VCaP (cell line): Measurements from ENCODE around the gene ZNF480.
A peak's percentile ranks its signal among the peaks of the same experiment; 100 is the strongest.

Source experiments
- H3K27ac ChIP-seq: fragments of 450-650 bp; 2 replicates; pipeline ENCODE4 v1.5.1; 2017
- TF ChIP-seq, protein P1 (sequence below): fragments of 450-650 bp; conservative IDR thresholded peaks from 2 replicates; pipeline ENCODE4 v1.5.1; 2017; ENCODE audit warnings: mild to moderate bottlenecking, moderate library complexity

Gene ZNF480

DNA sequence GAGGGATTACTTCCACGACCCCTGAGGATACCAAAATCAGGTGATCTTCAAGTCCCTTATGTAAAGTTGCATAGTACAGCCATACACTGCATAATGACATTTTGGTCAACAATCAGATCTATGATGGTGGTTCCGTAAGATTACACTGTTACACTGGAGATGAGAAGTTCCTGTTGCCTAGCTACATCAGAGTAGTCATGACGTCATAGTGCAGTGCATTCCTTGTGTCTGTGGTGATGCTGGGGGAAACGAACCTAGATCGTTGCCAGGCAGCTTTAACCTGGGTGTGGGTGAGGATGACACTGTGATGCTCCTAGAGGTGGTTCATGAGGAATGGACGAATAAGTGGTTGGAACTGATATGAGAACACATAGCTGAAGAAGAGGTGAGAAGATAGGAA is 48.2 kb downstream of the ZNF480 start:
- TF ChIP-seq, protein P1, sequence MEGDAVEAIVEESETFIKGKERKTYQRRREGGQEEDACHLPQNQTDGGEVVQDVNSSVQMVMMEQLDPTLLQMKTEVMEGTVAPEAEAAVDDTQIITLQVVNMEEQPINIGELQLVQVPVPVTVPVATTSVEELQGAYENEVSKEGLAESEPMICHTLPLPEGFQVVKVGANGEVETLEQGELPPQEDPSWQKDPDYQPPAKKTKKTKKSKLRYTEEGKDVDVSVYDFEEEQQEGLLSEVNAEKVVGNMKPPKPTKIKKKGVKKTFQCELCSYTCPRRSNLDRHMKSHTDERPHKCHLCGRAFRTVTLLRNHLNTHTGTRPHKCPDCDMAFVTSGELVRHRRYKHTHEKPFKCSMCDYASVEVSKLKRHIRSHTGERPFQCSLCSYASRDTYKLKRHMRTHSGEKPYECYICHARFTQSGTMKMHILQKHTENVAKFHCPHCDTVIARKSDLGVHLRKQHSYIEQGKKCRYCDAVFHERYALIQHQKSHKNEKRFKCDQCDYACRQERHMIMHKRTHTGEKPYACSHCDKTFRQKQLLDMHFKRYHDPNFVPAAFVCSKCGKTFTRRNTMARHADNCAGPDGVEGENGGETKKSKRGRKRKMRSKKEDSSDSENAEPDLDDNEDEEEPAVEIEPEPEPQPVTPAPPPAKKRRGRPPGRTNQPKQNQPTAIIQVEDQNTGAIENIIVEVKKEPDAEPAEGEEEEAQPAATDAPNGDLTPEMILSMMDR: no peak

DNA sequence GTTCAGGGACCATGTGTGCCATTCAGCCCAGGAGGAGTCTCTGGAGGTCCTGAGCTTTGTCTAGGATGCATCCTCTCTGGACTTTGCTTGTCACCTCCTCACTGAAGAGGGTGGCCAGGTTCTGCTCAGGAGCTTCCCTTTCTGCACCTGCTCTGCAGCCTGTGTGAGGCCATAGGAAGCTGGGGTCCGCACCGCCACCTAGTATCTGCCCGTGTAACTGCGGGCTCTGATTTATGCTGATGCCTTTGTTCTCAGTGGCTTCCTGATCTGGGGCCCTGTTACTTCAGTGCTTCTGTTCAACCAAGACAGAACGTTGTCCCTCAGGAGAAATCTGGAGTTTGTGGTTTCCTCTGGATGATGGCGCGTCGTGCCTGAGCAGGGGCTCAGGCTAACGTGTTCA is 54.5 kb downstream of the ZNF480 start:
- TF ChIP-seq, protein P1: peak; percentile 72
- no peak overlapping the region for H3K27ac ChIP-seq

More for the DNA sequence above, 48.2 kb downstream of the ZNF480 start:
- H3K27ac ChIP-seq: no peak overlapping the region

DNA sequence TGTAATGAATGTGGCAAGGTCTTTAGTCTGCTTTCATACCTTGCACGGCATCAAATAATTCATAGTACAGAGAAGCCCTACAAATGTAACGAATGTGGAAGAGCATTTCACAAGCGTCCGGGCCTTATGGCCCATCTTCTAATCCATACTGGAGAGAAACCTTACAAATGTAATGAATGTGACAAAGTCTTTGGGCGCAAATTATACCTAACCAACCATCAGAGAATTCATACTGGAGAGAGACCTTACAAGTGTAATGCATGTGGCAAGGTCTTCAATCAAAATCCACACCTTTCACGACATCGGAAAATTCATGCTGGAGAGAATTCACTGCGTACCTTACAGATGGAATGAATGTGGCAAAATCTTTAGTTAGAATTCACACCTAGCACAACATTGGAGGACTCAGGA is 69.5 kb downstream of the ZNF480 start:
- no peak overlapping the region for H3K27ac ChIP-seq
- TF ChIP-seq, protein P1: no peak

DNA sequence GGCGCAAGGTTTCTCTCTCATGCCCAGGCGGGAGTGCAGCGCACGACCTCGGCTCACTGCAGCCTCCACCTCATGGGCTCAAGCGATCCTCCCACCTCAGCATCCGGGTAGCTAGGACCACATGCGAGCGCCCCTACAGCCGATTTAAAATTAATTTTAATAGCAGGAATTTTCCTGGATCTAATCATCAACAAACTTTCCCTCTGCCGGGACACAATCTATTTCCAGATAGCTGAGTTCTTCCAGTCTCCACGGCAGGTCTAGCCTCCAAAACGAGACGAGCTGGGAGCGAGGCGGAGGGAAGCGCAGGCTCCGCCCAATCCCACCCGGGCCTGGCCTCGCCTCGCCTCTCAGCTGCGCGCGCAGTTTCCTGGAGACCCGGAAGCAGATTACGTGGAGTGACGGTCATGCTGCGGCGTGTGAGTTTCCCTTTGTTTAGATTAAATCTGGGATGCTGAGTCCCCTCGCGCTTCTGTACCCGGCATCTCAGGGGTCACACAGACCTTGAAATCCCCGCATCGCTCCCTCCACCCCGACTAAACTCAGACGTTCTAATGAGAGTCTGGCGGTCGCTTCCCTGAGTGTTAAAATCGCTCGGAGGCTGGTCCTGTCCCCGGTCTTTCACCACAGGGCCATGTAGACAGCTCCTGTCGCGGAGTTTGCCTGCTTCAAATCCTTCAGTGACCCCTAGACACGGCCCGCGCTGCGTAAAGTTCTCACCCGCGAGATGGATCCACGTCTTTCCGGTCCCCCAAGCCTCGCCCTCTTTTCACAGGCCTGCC is 72.8 kb downstream of the ZNF480 start, which contains the start of gene ZNF880:
ZNF880 (plus strand) TSS at position 365 of the 782 bp plus-strand sequence; CDS start at position 408, 43 bp downstream.
- TF ChIP-seq, protein P1: peak; percentile 16; the same call in 1 of the 2 replicates
- H3K27ac ChIP-seq: peak within 1 kb of the TSS; percentile 98

DNA sequence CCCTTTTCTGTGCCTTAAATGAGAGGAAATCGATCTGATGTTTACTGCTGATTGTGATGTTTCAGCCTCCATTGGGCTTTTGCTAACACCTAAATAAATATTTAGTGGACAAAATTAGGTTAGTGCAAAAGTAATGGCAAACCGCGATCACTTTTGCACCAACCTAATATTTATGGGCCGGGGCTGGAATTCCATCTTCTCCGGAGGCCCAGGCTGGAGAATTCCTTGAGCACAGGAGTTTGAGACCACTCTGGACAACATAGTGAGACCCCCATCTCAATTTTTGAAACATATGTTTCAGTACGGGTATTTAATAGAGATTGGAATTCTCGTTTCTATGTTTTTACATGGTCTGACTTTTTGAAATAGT is 73.4 kb downstream of the ZNF480 start:
- H3K27ac ChIP-seq: peak overlapping the region; percentile 98
- TF ChIP-seq, protein P1: no peak
